IMR-90 (cell line): ENCODE results near the gene OR2A2. TPM values are rescaled to one million over a fixed set of nuclear protein-coding genes. Genes with fewer than 3 reads are reported as not detected.

ENCODE experiments used
- ATAC-seq: fragments of 200-7000 bp; cut with Tn5 transposase; 2 replicates; pipeline ENCODE4 v1.9.1; 2020; ENCODE audit warnings: low read depth, mild to moderate bottlenecking, moderate library complexity
- BruUV-seq: library from RNA; stranded (reverse); fragments of 400-500 nt; replicated peaks from 2 replicates; lab custom pipeline; 2021; lab: Mats Ljungman, UMichigan
- CTCF ChIA-PET: fragments of 300-600 bp; formaldehyde crosslinking; extraction: SDS; loops from one replicate; lab custom pipeline; 2021; ENCODE audit warnings: antibody characterized with exemption; lab: Yijun Ruan, JAX
- POLR2A ChIA-PET: fragments of 300-600 bp; sonication (Branson Sonifier 250); formaldehyde crosslinking; loops from one replicate; lab custom pipeline; 2022; ENCODE audit warnings: antibody characterized with exemption; ENCODE audit not compliant: unreplicated experiment; lab: Charles Lee
- DNase-seq: peaks from one replicate; pipeline ENCODE4 v3.0.0; 2013
- H2AFZ ChIP-seq: replicated peaks from 2 replicates; pipeline ENCODE3; 2013; ENCODE audit warnings: low read length, mild to moderate bottlenecking; ENCODE audit not compliant: poor library complexity
- H2AK5ac ChIP-seq: 2 replicates; pipeline ENCODE4 v1.6.1; 2013; ENCODE audit warnings: low read depth, low read length, inconsistent platforms
- H2AK9ac ChIP-seq: replicated peaks from 2 replicates; pipeline ENCODE3; 2013; ENCODE audit warnings: mild to moderate bottlenecking, low read depth, low read length, moderate library complexity; ENCODE audit not compliant: poor library complexity
- H2BK120ac ChIP-seq: 2 replicates; pipeline ENCODE4 v1.6.1; 2013; ENCODE audit warnings: low read depth, low read length, inconsistent platforms
- H2BK15ac ChIP-seq: 3 replicates; pipeline ENCODE4 v1.6.1; 2013; ENCODE audit warnings: low read depth, low read length, inconsistent platforms
- H2BK20ac ChIP-seq: 2 replicates; pipeline ENCODE4 v1.6.1; 2013; ENCODE audit warnings: low read depth, mild to moderate bottlenecking, inconsistent platforms, low read length, moderate library complexity
- H2BK5ac ChIP-seq: 2 replicates; pipeline ENCODE4 v1.6.1; 2013; ENCODE audit warnings: mild to moderate bottlenecking, low read depth, low read length, inconsistent platforms; ENCODE audit not compliant: poor library complexity, severe bottlenecking
- H3K14ac ChIP-seq: replicated peaks from 2 replicates; pipeline ENCODE4 v1.6.1; 2013; ENCODE audit warnings: low read depth, low read length, inconsistent platforms
- H3K18ac ChIP-seq: 2 replicates; pipeline ENCODE4 v1.6.1; 2013; ENCODE audit warnings: low read depth, low read length, control low read depth
- H3K23ac ChIP-seq: 2 replicates; pipeline ENCODE4 v1.6.1; 2013; ENCODE audit warnings: low read depth, low read length, inconsistent platforms
- H3K27ac ChIP-seq: 2 replicates; pipeline ENCODE4 v1.5.1; 2013; ENCODE audit warnings: mild to moderate bottlenecking, control low read depth, low read length; ENCODE audit not compliant: insufficient read depth
- H3K27me3 ChIP-seq: 2 replicates; pipeline ENCODE4 v1.6.1; 2013; ENCODE audit warnings: low read length; ENCODE audit not compliant: control insufficient read depth, insufficient read depth
- H3K36me3 ChIP-seq: 2 replicates; pipeline ENCODE4 v1.6.1; 2013; ENCODE audit warnings: low read length, mixed read lengths; ENCODE audit not compliant: control insufficient read depth, insufficient read depth
- H3K4ac ChIP-seq: 2 replicates; pipeline ENCODE4 v1.6.1; 2013; ENCODE audit warnings: low read depth, low read length, inconsistent platforms
- H3K4me1 ChIP-seq: 2 replicates; pipeline ENCODE4 v1.6.1; 2013; ENCODE audit warnings: low read length, mixed read lengths; ENCODE audit not compliant: control insufficient read depth, insufficient read depth
- H3K4me2 ChIP-seq: 2 replicates; pipeline ENCODE4 v1.6.1; 2013; ENCODE audit warnings: low read depth, mild to moderate bottlenecking, control low read depth, low read length, moderate library complexity
- H3K4me3 ChIP-seq: 2 replicates; pipeline ENCODE4 v1.5.1; 2013; ENCODE audit warnings: low read depth, mild to moderate bottlenecking, control low read depth, low read length, moderate library complexity; ENCODE audit not compliant: insufficient read depth
- H3K56ac ChIP-seq: 2 replicates; pipeline ENCODE4 v1.6.1; 2013; ENCODE audit warnings: low read length, inconsistent platforms; ENCODE audit not compliant: insufficient read depth; ENCODE audit errors: extremely low read depth
- H3K79me1 ChIP-seq, 2 experiments: 2 replicates each; pipeline ENCODE4 v1.6.1; 2013; ENCODE audit warnings: low read length in 2 of 2, inconsistent platforms in 1 of 2, low read depth in 1 of 2
- H3K9ac ChIP-seq: 2 replicates; pipeline ENCODE4 v1.6.1; 2013; ENCODE audit warnings: low read depth, low read length, control low read depth
- H3K9me1 ChIP-seq: 2 replicates; pipeline ENCODE4 v1.6.1; 2013; ENCODE audit warnings: low read length, inconsistent platforms; ENCODE audit not compliant: insufficient read depth
- H3K9me3 ChIP-seq: 2 replicates; pipeline ENCODE4 v1.6.1; 2013; ENCODE audit warnings: low read length; ENCODE audit not compliant: control insufficient read depth, insufficient read depth
- H4K20me1 ChIP-seq: 2 replicates; pipeline ENCODE4 v1.6.1; 2013; ENCODE audit warnings: low read length, inconsistent platforms; ENCODE audit not compliant: insufficient read depth
- H4K5ac ChIP-seq: 2 replicates; pipeline ENCODE4 v1.6.1; 2013; ENCODE audit warnings: mild to moderate bottlenecking, low read depth, low read length, control low read depth
- H4K8ac ChIP-seq, 2 experiments: 2 replicates each; pipeline ENCODE4 v1.6.1; 2013; ENCODE audit warnings: low read depth in 2 of 2, low read length in 2 of 2, control low read depth in 1 of 2, inconsistent platforms in 1 of 2
- H4K91ac ChIP-seq: 2 replicates; pipeline ENCODE4 v1.6.1; 2013; ENCODE audit warnings: low read depth, low read length, inconsistent platforms; ENCODE audit not compliant: insufficient read depth
- BHLHE40 ChIP-seq: fragments of 150-350 bp; IDR thresholded peaks from 2 replicates; pipeline ENCODE4 v1.6.1; 2016; ENCODE audit warnings: mild to moderate bottlenecking, low read depth, low read length
- CEBPB ChIP-seq: IDR thresholded peaks from 2 replicates; pipeline ENCODE4 v1.6.1; 2012; ENCODE audit warnings: low read depth, low read length, improper control_type of control experiment
- CHD1 ChIP-seq: IDR thresholded peaks from 2 replicates; pipeline ENCODE4 v1.6.1; 2012; ENCODE audit warnings: low read depth, low read length, improper control_type of control experiment
- MAFK ChIP-seq: IDR thresholded peaks from 2 replicates; pipeline ENCODE4 v1.6.1; 2012; ENCODE audit warnings: low read depth, low read length, improper control_type of control experiment
- MAZ ChIP-seq: IDR thresholded peaks from 2 replicates; pipeline ENCODE4 v1.6.1; 2012; ENCODE audit warnings: low read depth, mild to moderate bottlenecking, low read length, improper control_type of control experiment, moderate library complexity, borderline replicate concordance
- NFE2L2 ChIP-seq: fragments of 150-350 bp; IDR thresholded peaks from 2 replicates; pipeline ENCODE4 v1.6.1; 2016; ENCODE audit warnings: low read depth, mild to moderate bottlenecking, low read length
- RAD21 ChIP-seq: IDR thresholded peaks from 2 replicates; pipeline ENCODE4 v1.6.1; 2012; ENCODE audit warnings: low read length, improper control_type of control experiment
- RCOR1 ChIP-seq: IDR thresholded peaks from 2 replicates; pipeline ENCODE4 v1.6.1; 2012; ENCODE audit warnings: mild to moderate bottlenecking, low read length, improper control_type of control experiment; ENCODE audit not compliant: insufficient replicate concordance
- RFX5 ChIP-seq: IDR thresholded peaks from 2 replicates; pipeline ENCODE4 v1.8.0; 2012; ENCODE audit warnings: low read depth, mild to moderate bottlenecking, low read length, moderate library complexity
- WGBS, 2 experiments: methylation state at CpG; one replicate each; pipeline versions ENCODE4 v1.1.5 to v1.1.7; 2013; ENCODE audit warnings: missing lambda C conversion rate in 2 of 2; ENCODE audit not compliant: insufficient read length in 1 of 2; ENCODE audit errors: extremely low coverage in 2 of 2; 5-methylcytosine and 5-hydroxymethylcytosine counted together
- dilution Hi-C: fragments of 300-500 bp; cut with HindIII; formaldehyde crosslinking; loops from one replicate; pipeline ENCODE4 v1.14.3; 2018; ENCODE audit warnings: low sequenced_read_pairs; ENCODE audit not compliant: unreplicated experiment
- in situ Hi-C: fragments of 300-500 bp; cut with MboI; formaldehyde crosslinking; loops from 3 replicates; pipeline ENCODE4 v1.14.3; 2019; ENCODE audit warnings: low sequenced_read_pairs, inconsistent platforms, mixed read lengths
- intact Hi-C: fragments of 100-400 bp; cut with micrococcal nuclease; formaldehyde crosslinking; loops from 2 replicates; pipeline ENCODE4 v1.10.0; 2022
- polyA plus RNA-seq, 3 experiments: library from polyadenylated mRNA; depleted of rRNA; stranded (reverse); fragments of >200 nt; gene quantifications; 2 replicates each; pipeline ENCODE4 v1.2.3, GENCODE V29; 2012; ENCODE audit warnings: low replicate concordance in 1 of 3
- total RNA-seq: library from RNA; depleted of rRNA; stranded (reverse); fragments of >200 nt; gene quantifications from 2 replicates; pipeline ENCODE4 v1.2.3, GENCODE V29; 2012
- TF ChIP-seq, protein P1 (sequence below): fragments of 150-350 bp; IDR thresholded peaks from 2 replicates; pipeline ENCODE4 v1.6.1; 2016; ENCODE audit warnings: low read depth, mild to moderate bottlenecking, low read length, moderate library complexity, borderline replicate concordance

Gene OR2A2
- total and polyA plus RNA-seq, 2 of the 4 experiments (the other 2 are of a cell fraction) = not detected

DNA sequence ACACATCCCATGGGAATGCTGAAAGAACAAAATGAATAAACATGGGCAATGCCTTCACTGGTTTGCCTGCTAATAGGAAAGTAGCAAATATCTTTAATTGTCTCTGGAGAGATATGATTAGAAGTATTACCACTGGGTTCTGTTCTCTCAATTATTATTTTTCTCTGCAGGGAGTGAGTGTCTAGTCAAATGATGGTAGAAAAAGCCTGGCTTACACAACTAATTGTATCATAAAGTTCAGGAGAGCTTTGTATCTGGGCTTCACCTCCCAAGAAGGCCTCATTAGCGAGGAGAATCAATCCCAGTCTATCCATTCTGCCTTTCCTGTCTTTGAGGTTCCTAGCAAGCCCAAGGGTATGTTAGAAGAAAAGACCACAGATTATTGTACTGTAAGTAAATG lies 13.5 kb downstream of the OR2A2 start, which contains the start of gene OR2A14:
Gene OR2A14 (plus strand): TSS at position 301 of the 400 bp plus-strand sequence. CDS start 5,937 bp downstream, outside the sequence.
- Histone ChIP-seq H3K4me3 (no peak within 1 kb of the TSS), H4K20me1 (no peaks in the 10 kb centered on the region), H3K23ac (no peak within 1 kb of the TSS), H2AK9ac (no peak within 1 kb of the TSS), H3K18ac (no peak within 1 kb of the TSS), H3K14ac (no peak within 1 kb of the TSS), H2AFZ (no peak within 1 kb of the TSS), H3K9me3 (no peaks in the 10 kb centered on the region), H4K5ac (no peak within 1 kb of the TSS), H2BK5ac (no peak within 1 kb of the TSS), H3K4me2 (no peak within 1 kb of the TSS), H2BK15ac (no peak within 1 kb of the TSS), H3K27me3 (no peaks in the 10 kb centered on the region), H2BK120ac (no peak within 1 kb of the TSS), H3K79me1 (no peaks in the 10 kb centered on the region), H2BK20ac (no peak within 1 kb of the TSS), H3K4me1 (no peaks in the 10 kb centered on the region), H3K4ac (no peak within 1 kb of the TSS), H3K36me3 (no peaks in the 10 kb centered on the region), H3K9me1 (no peaks in the 10 kb centered on the region), H2AK5ac (no peak within 1 kb of the TSS), H3K27ac (no peak within 1 kb of the TSS), H3K56ac (no peak within 1 kb of the TSS), H4K8ac (no peak within 1 kb of the TSS), H3K9ac (no peak within 1 kb of the TSS), H4K91ac (no peak within 1 kb of the TSS)
- no TSS peak for BruUV-seq
- no peak for ATAC-seq
- TF ChIP-seq MAFK = no peak
- no peak for TF ChIP-seq RCOR1
- no peak for TF ChIP-seq BHLHE40
- no peak for TF ChIP-seq RFX5
- no peak for TF ChIP-seq NFE2L2
- TF ChIP-seq MAZ = no peak
- TF ChIP-seq CHD1 = no peak
- TF ChIP-seq RAD21 = no peak
- no peak for TF ChIP-seq CEBPB
- TF ChIP-seq, protein P1, sequence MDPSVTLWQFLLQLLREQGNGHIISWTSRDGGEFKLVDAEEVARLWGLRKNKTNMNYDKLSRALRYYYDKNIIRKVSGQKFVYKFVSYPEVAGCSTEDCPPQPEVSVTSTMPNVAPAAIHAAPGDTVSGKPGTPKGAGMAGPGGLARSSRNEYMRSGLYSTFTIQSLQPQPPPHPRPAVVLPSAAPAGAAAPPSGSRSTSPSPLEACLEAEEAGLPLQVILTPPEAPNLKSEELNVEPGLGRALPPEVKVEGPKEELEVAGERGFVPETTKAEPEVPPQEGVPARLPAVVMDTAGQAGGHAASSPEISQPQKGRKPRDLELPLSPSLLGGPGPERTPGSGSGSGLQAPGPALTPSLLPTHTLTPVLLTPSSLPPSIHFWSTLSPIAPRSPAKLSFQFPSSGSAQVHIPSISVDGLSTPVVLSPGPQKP = no peak
- WGBS, 2 experiments = no CpG with 5 or more reads among the region's 1 CpG
- intact Hi-C loops (loop anchor here (1.0 kb wide), 1 partner anchor 36 kb away; no protein-coding TSS in a partner anchor), in situ Hi-C loops (no loop called here), dilution Hi-C loops (no loop called here)
- DNase-seq = no peak
- ChIA-PET POLR2A (no interaction called here), CTCF (no interaction called here)
